Sigmoid colon (tissue), 3 donors: ENCODE data around the gene CTIF.

ENCODE experiments used
- CTCF ChIP-seq, 4 experiments: fragments of 450-650 bp in 3 of 4; fragments of 200-600 bp in 1 of 4; IDR thresholded peaks; one replicate each; pipeline ENCODE4 v1.5.1; 2016 to 2019; ENCODE audit warnings: antibody characterized with exemption in 4 of 4, mild to moderate bottlenecking in 3 of 4, moderate library complexity in 2 of 4
- POLR2A ChIP-seq, 2 donors: fragments of 450-650 bp; IDR thresholded peaks; one replicate each; pipeline ENCODE4 v1.6.1; 2016; ENCODE audit warnings: antibody characterized with exemption in 2 of 2, mild to moderate bottlenecking in 2 of 2, moderate library complexity in 2 of 2

- no peak for TF ChIP-seq CTCF (IDR thresholded peaks at IDR 0.05)
- no peak for TF ChIP-seq POLR2A (IDR thresholded peaks at IDR 0.05)
Measured at GRCh38 chr18:48615566-48616401, 77.0 kb downstream of the CTIF start.
